Measurements from ENCODE around the gene ZNF503. TPM values are rescaled to one million over a fixed set of nuclear protein-coding genes. Genes with fewer than 3 reads are reported as not detected.

The ZNF503 gene
- total and polyA plus RNA-seq, 4 donors = 6.4 to 32.2 (median 20.6) TPM

GRCh38 chr10:75408509-75408875 lies 6.9 kb upstream of the ZNF503 start:
- no peaks in the 10 kb centered on the region for H3K9me3 ChIP-seq (ENCODE audit: control insufficient read depth, insufficient read depth, low read length)
- peak overlapping the region; percentile 88 for H3K4me3 ChIP-seq (ENCODE audit: low read depth, low read length)
- peak in 1 of 6 donors; percentile 20 for DNase-seq (ENCODE audit: low read depth in 4 of 6, low spot score in 6 of 6)
- H3K27ac ChIP-seq (ENCODE audit: low read depth, low read length) = peak overlapping the region; percentile 91
- H3K27me3 ChIP-seq (ENCODE audit: control insufficient read depth, insufficient read depth, low read length) = peaks cover 60% of the 10 kb centered on the region
- H3K4me1 ChIP-seq (ENCODE audit: control insufficient read depth, insufficient read depth, low read length) = peaks cover 60% of the 10 kb centered on the region
- WGBS (ENCODE audit: insufficient coverage) = under 1% methylated on average over 19 of the region's 27 CpGs
- H3K36me3 ChIP-seq (ENCODE audit: control insufficient read depth, insufficient read depth, low read length) = peaks cover 8% of the 10 kb centered on the region

GRCh38 chr10:75407713-75408508 lies 6.3 kb upstream of the ZNF503 start:
- Histone ChIP-seq H3K27me3 (ENCODE audit: control insufficient read depth, insufficient read depth, low read length) (peaks cover 63% of the 10 kb centered on the region), H3K9me3 (ENCODE audit: control insufficient read depth, insufficient read depth, low read length) (no peaks in the 10 kb centered on the region), H3K4me1 (ENCODE audit: control insufficient read depth, insufficient read depth, low read length) (peaks cover 65% of the 10 kb centered on the region), H3K4me3 (ENCODE audit: low read depth, low read length) (peak overlapping the region; percentile 88), H3K27ac (ENCODE audit: low read depth, low read length) (peak overlapping the region; percentile 91), H3K36me3 (ENCODE audit: control insufficient read depth, insufficient read depth, low read length) (peaks cover 8% of the 10 kb centered on the region)
- 8% methylated on average over 60 of the region's 68 CpGs for WGBS (ENCODE audit: insufficient coverage)
- DNase-seq (ENCODE audit: low read depth in 4 of 6, low spot score in 6 of 6) = peak in 5 of 6 donors; percentile 17 to 78 (median 23)

- WGBS (ENCODE audit: insufficient coverage) = 31% methylated on average over 37 of the region's 37 CpGs
- Histone ChIP-seq H3K27me3 (ENCODE audit: control insufficient read depth, insufficient read depth, low read length) (peaks cover 64% of the 10 kb centered on the region), H3K36me3 (ENCODE audit: control insufficient read depth, insufficient read depth, low read length) (peaks cover 8% of the 10 kb centered on the region), H3K4me1 (ENCODE audit: control insufficient read depth, insufficient read depth, low read length) (peaks cover 70% of the 10 kb centered on the region), H3K9me3 (ENCODE audit: control insufficient read depth, insufficient read depth, low read length) (no peaks in the 10 kb centered on the region), H3K4me3 (ENCODE audit: low read depth, low read length) (peak overlapping the region; percentile 88), H3K27ac (ENCODE audit: low read depth, low read length) (peak overlapping the region; percentile 91)
- DNase-seq (ENCODE audit: low read depth in 4 of 6, low spot score in 6 of 6) = peak in 3 of 6 donors; percentile 7 to 39 (median 11)
These were observed 5.7 kb upstream of the ZNF503 start for GRCh38 chr10:75407224-75407712.

- Histone ChIP-seq H3K27ac (ENCODE audit: low read depth, low read length) (peak overlapping the region; percentile 96), H3K27me3 (ENCODE audit: control insufficient read depth, insufficient read depth, low read length) (peaks cover 64% of the 10 kb centered on the region), H3K4me1 (ENCODE audit: control insufficient read depth, insufficient read depth, low read length) (peaks cover 70% of the 10 kb centered on the region), H3K36me3 (ENCODE audit: control insufficient read depth, insufficient read depth, low read length) (peaks cover 8% of the 10 kb centered on the region), H3K9me3 (ENCODE audit: control insufficient read depth, insufficient read depth, low read length) (no peaks in the 10 kb centered on the region), H3K4me3 (ENCODE audit: low read depth, low read length) (peak overlapping the region; percentile 88)
- 38% methylated on average over 18 of the region's 29 CpGs for WGBS (ENCODE audit: insufficient coverage)
- DNase-seq (ENCODE audit: low read depth in 4 of 6, low spot score in 6 of 6) = peak in 2 of 6 donors; percentile 13 to 51
These were observed 5.1 kb upstream of the ZNF503 start for GRCh38 chr10:75406462-75407223.

- peak; percentile 4 to 48 (median 12) for DNase-seq (ENCODE audit: low read depth in 4 of 6, low spot score in 6 of 6)
- peak overlapping the region; percentile 96 for H3K27ac ChIP-seq (ENCODE audit: low read depth, low read length)
- WGBS (ENCODE audit: insufficient coverage) = 27% methylated on average over 34 of the region's 39 CpGs
- peak overlapping the region; percentile 84 for H3K4me3 ChIP-seq (ENCODE audit: low read depth, low read length)
- peaks cover 64% of the 10 kb centered on the region for H3K27me3 ChIP-seq (ENCODE audit: control insufficient read depth, insufficient read depth, low read length)
- H3K4me1 ChIP-seq (ENCODE audit: control insufficient read depth, insufficient read depth, low read length) = peaks cover 72% of the 10 kb centered on the region
- no peaks in the 10 kb centered on the region for H3K9me3 ChIP-seq (ENCODE audit: control insufficient read depth, insufficient read depth, low read length)
- peaks cover 8% of the 10 kb centered on the region for H3K36me3 ChIP-seq (ENCODE audit: control insufficient read depth, insufficient read depth, low read length)
These were observed 4.3 kb upstream of the ZNF503 start for GRCh38 chr10:75405598-75406461.

GRCh38 chr10:75404815-75405597 lies 3.4 kb upstream of the ZNF503 start:
- WGBS (ENCODE audit: insufficient coverage) = 4% methylated on average over 55 of the region's 56 CpGs
- H3K4me3 ChIP-seq (ENCODE audit: low read depth, low read length) = peak overlapping the region; percentile 84
- H3K4me1 ChIP-seq (ENCODE audit: control insufficient read depth, insufficient read depth, low read length) = peaks cover 81% of the 10 kb centered on the region
- peak; percentile 24 to 71 (median 38) for DNase-seq (ENCODE audit: low read depth in 4 of 6, low spot score in 6 of 6)
- H3K27ac ChIP-seq (ENCODE audit: low read depth, low read length) = peak overlapping the region; percentile 96
- no peaks in the 10 kb centered on the region for H3K9me3 ChIP-seq (ENCODE audit: control insufficient read depth, insufficient read depth, low read length)
- H3K36me3 ChIP-seq (ENCODE audit: control insufficient read depth, insufficient read depth, low read length) = peaks cover 10% of the 10 kb centered on the region
- peaks cover 69% of the 10 kb centered on the region for H3K27me3 ChIP-seq (ENCODE audit: control insufficient read depth, insufficient read depth, low read length)

GRCh38 chr10:75403939-75404814 lies 2.6 kb upstream of the ZNF503 start:
- Histone ChIP-seq H3K27me3 (ENCODE audit: control insufficient read depth, insufficient read depth, low read length) (peaks cover 67% of the 10 kb centered on the region), H3K27ac (ENCODE audit: low read depth, low read length) (peak overlapping the region; percentile 96), H3K36me3 (ENCODE audit: control insufficient read depth, insufficient read depth, low read length) (peaks cover 18% of the 10 kb centered on the region), H3K4me1 (ENCODE audit: control insufficient read depth, insufficient read depth, low read length) (peaks cover 79% of the 10 kb centered on the region), H3K9me3 (ENCODE audit: control insufficient read depth, insufficient read depth, low read length) (no peaks in the 10 kb centered on the region), H3K4me3 (ENCODE audit: low read depth, low read length) (peak overlapping the region; percentile 84)
- under 1% methylated on average over 56 of the region's 58 CpGs for WGBS (ENCODE audit: insufficient coverage)
- peak in 4 of 6 donors; percentile 23 to 53 (median 35) for DNase-seq (ENCODE audit: low read depth in 4 of 6, low spot score in 6 of 6)
